ENCODE results near the gene CALCB.
"Not testable (repeated sequence)": the region's sequence is repeated elsewhere in the genome, so short reads cannot be mapped to it uniquely, and the experiment has no call there.

Gene CALCB, protein sequence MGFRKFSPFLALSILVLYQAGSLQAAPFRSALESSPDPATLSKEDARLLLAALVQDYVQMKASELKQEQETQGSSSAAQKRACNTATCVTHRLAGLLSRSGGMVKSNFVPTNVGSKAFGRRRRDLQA

DNA sequence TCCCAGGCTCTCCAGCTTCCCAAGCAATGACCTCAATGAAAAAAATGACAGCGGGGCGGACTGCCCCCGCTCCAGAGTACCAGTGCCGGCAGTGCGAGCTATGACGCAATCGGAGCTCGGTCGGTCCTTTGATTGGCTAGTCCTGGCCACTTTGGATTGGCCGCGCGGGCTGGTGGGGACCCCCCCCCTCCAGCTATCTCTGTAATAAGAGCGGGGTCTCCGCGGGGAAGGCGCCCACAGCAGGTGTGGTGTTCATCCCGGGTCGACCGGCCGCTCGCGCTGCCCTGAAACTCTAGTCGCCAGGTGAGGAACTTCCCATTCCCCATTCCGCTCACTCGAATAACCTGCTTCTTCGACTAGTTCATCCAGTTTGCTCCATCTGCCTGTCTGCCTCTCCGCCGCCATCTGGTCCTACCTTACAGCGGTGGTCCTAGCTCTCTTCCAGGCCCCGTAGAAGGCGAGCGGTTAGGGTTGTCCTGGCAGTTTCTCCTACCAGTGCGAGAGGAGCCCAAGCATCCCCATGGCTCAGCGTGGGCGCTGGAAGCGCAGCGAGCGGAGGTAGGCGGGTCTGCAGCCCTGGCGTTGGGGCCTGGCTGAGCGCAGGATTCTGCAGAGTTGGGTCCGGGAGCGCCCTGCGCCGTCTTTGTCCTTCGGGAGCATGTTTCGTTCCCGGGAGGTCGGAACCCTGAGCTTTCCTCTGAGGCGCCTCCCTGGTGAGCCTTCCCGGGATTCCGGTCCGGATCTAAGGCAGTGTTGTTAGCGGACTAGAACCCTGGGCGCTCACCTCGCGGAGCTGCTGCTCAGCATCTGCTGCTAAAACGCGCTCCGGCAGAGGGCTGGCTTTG, at the start of gene CALCB:
CALCB (plus strand) TSS at position 233 of the 845 bp plus-strand sequence. CDS start 1,126 bp downstream, outside the sequence.
- TF ChIP-seq, protein P1, sequence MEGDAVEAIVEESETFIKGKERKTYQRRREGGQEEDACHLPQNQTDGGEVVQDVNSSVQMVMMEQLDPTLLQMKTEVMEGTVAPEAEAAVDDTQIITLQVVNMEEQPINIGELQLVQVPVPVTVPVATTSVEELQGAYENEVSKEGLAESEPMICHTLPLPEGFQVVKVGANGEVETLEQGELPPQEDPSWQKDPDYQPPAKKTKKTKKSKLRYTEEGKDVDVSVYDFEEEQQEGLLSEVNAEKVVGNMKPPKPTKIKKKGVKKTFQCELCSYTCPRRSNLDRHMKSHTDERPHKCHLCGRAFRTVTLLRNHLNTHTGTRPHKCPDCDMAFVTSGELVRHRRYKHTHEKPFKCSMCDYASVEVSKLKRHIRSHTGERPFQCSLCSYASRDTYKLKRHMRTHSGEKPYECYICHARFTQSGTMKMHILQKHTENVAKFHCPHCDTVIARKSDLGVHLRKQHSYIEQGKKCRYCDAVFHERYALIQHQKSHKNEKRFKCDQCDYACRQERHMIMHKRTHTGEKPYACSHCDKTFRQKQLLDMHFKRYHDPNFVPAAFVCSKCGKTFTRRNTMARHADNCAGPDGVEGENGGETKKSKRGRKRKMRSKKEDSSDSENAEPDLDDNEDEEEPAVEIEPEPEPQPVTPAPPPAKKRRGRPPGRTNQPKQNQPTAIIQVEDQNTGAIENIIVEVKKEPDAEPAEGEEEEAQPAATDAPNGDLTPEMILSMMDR (IDR thresholded peaks at IDR 0.05): no peak
- no peak for TF ChIP-seq ZFX (IDR thresholded peaks at IDR 0.05; ENCODE audit: borderline replicate concordance)

DNA sequence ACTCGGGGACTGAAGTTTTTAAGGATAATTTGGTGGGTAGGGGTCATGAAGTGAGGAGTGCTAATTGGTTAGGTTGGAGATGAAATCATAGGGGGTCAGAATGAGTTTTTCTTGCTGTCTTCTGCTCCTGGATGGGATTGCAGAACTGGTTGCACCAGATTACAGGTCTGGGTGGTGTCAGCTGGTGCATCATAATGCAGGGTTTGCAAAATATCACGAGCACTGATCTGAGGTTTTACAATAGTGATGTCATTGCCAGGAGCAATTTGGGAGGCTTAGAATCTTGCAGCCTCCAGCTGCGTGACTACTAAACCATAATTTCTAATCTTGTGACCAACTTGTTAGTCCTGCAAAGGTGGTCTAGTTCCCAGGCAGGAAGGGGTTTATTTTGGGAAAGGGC, 46.4 kb upstream of the CALCB start:
- H3K27ac ChIP-seq: no peak overlapping the region
- TF ChIP-seq, protein P1 (IDR thresholded peaks at IDR 0.05): no peak
- no peak for TF ChIP-seq ZFX (IDR thresholded peaks at IDR 0.05; ENCODE audit: borderline replicate concordance)

More for the DNA sequence above, at the start of gene CALCB:
- H3K27ac ChIP-seq: peak within 1 kb of the TSS; percentile 75

DNA sequence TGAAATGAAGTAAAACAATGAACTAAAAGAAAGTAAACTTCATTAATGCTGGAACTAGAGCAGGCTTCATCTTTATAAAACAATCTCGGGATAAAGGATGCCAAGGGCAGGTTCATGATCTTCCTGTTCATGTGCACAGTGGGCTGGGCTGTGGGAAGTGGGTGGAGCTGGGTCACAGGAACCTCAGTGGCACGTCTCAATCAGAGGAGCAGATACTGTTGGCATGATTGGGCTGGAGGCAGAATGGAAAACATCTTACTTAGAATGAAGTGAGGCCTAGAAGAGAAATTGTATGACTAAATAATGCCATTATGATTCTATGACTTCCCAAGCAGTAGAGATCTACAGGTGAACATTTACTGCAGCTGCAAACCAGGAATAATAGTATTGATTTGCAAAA, 45.4 kb upstream of the CALCB start:
- H3K27ac ChIP-seq: no peak overlapping the region
- TF ChIP-seq, protein P1 (IDR thresholded peaks at IDR 0.05): no peak
- TF ChIP-seq ZFX (IDR thresholded peaks at IDR 0.05; ENCODE audit: borderline replicate concordance): no peak

DNA sequence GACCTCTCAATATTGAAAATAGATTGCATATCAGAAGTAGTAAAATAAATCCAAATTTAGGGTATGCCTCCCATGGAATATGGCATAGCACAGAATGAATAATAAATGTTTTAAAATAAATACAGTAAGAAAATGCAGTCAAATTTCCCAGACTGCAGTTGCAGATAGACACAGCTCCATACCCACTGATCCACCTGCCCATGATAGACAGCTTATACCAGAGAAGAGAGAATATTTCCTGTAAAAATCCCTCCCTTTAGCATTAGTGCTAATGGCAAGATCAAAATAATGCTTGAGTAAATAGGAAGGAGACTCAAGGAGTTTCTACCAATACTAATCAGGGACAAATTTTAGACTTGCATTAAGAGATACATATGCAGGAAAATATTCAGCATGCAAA, 45.0 kb upstream of the CALCB start:
- H3K27ac ChIP-seq: no peak overlapping the region
- no peak for TF ChIP-seq ZFX (IDR thresholded peaks at IDR 0.05; ENCODE audit: borderline replicate concordance)

DNA sequence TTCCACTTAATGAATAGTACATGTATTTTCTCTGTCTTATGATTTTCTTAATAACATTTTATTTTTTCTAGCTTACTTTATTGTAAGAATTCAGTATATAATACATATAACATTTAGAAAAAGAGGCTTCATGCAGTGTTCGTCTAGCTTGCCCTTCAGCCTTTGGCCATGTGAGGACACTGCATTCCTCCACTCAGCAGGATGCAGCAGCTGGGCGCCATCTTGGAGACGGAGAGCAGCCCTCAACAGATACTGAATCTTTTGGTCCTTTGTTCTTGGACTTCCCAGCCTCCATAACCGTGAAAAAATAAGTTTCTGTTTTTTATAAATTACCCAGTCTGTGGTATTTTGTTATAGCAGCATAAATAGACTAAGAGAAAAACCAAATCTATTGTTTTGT, 41.4 kb upstream of the CALCB start:
- H3K27ac ChIP-seq: not testable (repeated sequence)

DNA sequence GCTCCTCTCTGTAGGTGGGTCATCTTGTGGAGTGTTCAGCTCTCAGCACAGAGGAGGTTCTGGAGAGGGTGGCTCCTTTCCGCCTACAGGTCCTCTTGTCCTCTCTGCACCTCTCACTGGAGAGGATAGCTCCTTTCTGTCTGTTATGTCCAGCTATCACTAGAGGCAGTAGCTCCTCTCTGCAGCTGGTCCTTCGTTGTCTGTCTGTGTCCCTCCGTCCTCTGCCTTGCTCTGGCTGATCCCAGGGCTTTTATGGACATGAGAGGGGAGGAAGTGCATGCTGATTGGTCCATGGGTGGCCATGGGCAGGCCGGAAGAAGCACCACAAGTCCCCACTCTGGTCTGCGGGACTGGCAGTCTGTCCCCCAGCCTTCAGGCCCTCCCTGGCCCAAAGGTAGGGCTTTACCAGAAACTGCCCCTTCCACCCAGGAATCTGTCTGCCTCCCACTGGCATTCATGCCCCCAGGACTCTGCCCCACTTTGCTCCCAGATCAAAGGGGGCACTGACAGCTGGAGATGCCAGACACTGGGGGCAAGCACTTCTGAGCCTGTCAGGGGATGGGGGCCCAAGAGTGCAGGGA, 38.6 kb upstream of the CALCB start:
- TF ChIP-seq, protein P1 (IDR thresholded peaks at IDR 0.05): no peak
- TF ChIP-seq ZFX (IDR thresholded peaks at IDR 0.05; ENCODE audit: borderline replicate concordance): no peak
- H3K27ac ChIP-seq: no peak overlapping the region

DNA sequence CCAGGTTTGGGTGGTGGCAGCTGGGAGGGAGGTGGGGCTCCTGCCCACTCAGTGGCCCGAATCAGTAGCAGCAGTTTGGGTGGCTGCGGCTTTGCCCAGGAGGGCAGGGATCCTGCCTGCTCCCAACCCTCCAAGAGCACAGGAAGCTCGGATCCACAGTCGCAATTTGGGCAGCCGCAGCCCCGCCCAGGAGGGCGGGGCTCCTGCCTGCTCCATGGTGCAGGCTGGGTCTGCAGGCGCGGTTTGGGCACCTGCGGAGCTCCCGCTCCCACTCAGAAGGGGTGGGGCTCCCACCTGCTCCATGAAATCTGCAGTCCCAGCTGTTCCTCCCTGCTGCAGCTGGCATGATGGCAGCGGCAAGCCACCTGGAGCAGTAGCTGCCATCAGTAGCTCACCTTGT, 38.1 kb upstream of the CALCB start:
- TF ChIP-seq, protein P1 (IDR thresholded peaks at IDR 0.05): no peak
- TF ChIP-seq ZFX (IDR thresholded peaks at IDR 0.05; ENCODE audit: borderline replicate concordance): no peak
- H3K27ac ChIP-seq: no peak overlapping the region

DNA sequence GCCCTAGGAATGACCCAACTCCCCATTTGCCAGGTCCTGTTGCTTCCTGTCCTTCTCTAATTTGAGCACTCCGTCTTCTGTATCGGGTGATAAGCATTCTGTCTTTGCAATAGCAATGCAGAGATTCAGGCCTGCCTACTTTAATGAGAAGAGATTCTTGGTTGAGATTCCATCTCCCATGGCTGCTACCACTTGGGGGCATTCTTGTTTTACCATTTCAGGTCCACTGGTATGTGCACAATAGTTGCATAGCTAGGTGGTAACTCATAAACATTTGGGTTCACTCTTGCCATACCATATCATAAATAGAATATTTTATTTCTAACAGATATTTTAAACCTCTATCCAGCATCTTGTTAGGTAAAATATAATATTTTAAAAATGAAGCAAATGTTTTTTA, 34.4 kb upstream of the CALCB start:
- TF ChIP-seq, protein P1 (IDR thresholded peaks at IDR 0.05): no peak
- no peak for TF ChIP-seq ZFX (IDR thresholded peaks at IDR 0.05; ENCODE audit: borderline replicate concordance)
- H3K27ac ChIP-seq: no peak overlapping the region
